SK-N-SH (cell line): Measurements from ENCODE around the gene CFAP52.

Source experiments
- CTCF ChIP-seq: fragments of 200-600 bp; sonication (generic); IDR thresholded peaks from 2 replicates; pipeline ENCODE4 v1.6.1; 2017; ENCODE audit warnings: antibody characterized with exemption, mild to moderate bottlenecking, moderate library complexity
- GATA2 ChIP-seq: sonication (generic); formaldehyde crosslinking; IDR thresholded peaks from 2 replicates; pipeline ENCODE4 v1.5.0; 2020; ENCODE audit warnings: mild to moderate bottlenecking, missing genetic modification reagents
- MAX ChIP-seq: IDR thresholded peaks from 2 replicates; pipeline ENCODE4 v1.4.0; 2012; ENCODE audit warnings: low read depth
- POLR2AphosphoS5 ChIP-seq: IDR thresholded peaks from 2 replicates; pipeline ENCODE4 v1.6.1; 2012; ENCODE audit warnings: low read depth, low read length
- TF ChIP-seq, protein P1 (sequence below): fragments of 150-350 bp; IDR thresholded peaks from 2 replicates; pipeline ENCODE4 v1.6.1; 2016; ENCODE audit warnings: mild to moderate bottlenecking, low read depth, low read length

- TF ChIP-seq GATA2 (CRISPR knock-in tag) (no peak), POLR2AphosphoS5 (no peak), CTCF (no peak), MAX (no peak)
- TF ChIP-seq, protein P1, sequence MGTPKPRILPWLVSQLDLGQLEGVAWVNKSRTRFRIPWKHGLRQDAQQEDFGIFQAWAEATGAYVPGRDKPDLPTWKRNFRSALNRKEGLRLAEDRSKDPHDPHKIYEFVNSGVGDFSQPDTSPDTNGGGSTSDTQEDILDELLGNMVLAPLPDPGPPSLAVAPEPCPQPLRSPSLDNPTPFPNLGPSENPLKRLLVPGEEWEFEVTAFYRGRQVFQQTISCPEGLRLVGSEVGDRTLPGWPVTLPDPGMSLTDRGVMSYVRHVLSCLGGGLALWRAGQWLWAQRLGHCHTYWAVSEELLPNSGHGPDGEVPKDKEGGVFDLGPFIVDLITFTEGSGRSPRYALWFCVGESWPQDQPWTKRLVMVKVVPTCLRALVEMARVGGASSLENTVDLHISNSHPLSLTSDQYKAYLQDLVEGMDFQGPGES = no peak
These were observed 23.3 kb upstream of the CFAP52 start for GRCh38 chr17:9553181-9553580.
